Measurements from ENCODE around the gene SORCS1. TPM values are rescaled to one million over a fixed set of nuclear protein-coding genes. Genes with fewer than 3 reads are reported as not detected.

The SORCS1 gene
- total RNA-seq, 6 experiments from 2014 or later: 0.09 to 0.14 (median 0.10) TPM; not detected in 3

DNA sequence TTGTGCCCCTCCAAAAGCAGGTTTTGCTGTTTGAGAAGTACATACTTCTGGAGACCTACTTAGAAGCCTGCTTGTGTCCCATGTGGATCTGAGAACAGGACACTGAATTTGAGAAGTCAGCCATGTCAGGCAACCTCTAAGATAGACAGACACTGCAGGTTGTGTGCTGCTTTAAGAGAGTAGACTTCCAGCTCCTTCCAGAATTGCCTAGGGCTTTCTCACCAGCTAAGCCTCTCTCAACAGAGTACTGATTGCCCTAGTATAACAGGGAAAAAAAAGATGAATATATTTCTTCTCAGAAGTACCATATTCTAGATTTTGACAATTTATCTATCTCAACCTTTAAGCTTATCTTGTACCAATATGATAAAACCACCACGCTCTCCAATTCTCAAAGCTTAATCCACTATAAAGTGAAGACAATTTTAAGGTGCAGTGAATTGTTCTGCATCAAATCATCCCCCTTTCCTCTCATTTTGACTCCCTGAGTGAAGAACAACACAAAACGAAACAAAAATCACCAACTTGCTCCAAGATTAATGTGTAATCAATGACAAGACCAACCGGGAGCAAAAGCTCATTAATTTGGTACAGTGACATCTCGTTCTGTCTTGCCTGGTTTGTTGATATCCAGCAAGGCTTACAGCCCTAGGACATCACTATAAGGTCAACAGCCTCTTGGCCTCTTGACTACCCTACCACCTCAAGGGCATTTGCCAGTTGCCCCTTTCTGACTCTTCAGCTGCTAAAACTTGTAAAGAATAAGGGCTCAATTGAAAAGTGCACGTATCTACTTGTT lies 214.6 kb downstream of the SORCS1 start:
- no peak overlapping the region for H3K4me3 Mint-ChIP-seq
- TF ChIP-seq CTCF (IDR thresholded peaks at IDR 0.05): no peak
- no peaks in the 10 kb centered on the region for H3K4me1 Mint-ChIP-seq (ENCODE audit: low read depth)
- DNase-seq: no peak
- H3K9me3 Mint-ChIP-seq: peaks cover 29% of the 10 kb centered on the region
- no peaks in the 10 kb centered on the region for H3K36me3 Mint-ChIP-seq (ENCODE audit: low read depth)
- no peak overlapping the region for H3K27ac Mint-ChIP-seq
- no peaks in the 10 kb centered on the region for H3K27me3 Mint-ChIP-seq (ENCODE audit: insufficient read depth)

GRCh38 chr10:106947643-106948042 lies 216.9 kb downstream of the SORCS1 start:
- H3K27ac Mint-ChIP-seq: no peak overlapping the region
- TF ChIP-seq CTCF (IDR thresholded peaks at IDR 0.05): no peak

GRCh38 chr10:106942035-106942662 lies 222.4 kb downstream of the SORCS1 start:
- Mint-ChIP-seq H3K36me3 (ENCODE audit: low read depth) (no peaks in the 10 kb centered on the region), H3K9me3 (peaks cover 30% of the 10 kb centered on the region), H3K4me1 (ENCODE audit: low read depth) (no peaks in the 10 kb centered on the region), H3K27me3 (ENCODE audit: insufficient read depth) (no peaks in the 10 kb centered on the region), H3K27ac (no peak overlapping the region), H3K4me3 (no peak overlapping the region)
- TF ChIP-seq CTCF (IDR thresholded peaks at IDR 0.05): no peak
- DNase-seq: no peak

More at GRCh38 chr10:106947643-106948042, 216.9 kb downstream of the SORCS1 start:
- Mint-ChIP-seq H3K36me3 (ENCODE audit: low read depth) (no peaks in the 10 kb centered on the region), H3K4me3 (no peak overlapping the region), H3K9me3 (peaks cover 23% of the 10 kb centered on the region), H3K4me1 (ENCODE audit: low read depth) (no peaks in the 10 kb centered on the region), H3K27me3 (ENCODE audit: insufficient read depth) (no peaks in the 10 kb centered on the region)
- no peak for DNase-seq

DNA sequence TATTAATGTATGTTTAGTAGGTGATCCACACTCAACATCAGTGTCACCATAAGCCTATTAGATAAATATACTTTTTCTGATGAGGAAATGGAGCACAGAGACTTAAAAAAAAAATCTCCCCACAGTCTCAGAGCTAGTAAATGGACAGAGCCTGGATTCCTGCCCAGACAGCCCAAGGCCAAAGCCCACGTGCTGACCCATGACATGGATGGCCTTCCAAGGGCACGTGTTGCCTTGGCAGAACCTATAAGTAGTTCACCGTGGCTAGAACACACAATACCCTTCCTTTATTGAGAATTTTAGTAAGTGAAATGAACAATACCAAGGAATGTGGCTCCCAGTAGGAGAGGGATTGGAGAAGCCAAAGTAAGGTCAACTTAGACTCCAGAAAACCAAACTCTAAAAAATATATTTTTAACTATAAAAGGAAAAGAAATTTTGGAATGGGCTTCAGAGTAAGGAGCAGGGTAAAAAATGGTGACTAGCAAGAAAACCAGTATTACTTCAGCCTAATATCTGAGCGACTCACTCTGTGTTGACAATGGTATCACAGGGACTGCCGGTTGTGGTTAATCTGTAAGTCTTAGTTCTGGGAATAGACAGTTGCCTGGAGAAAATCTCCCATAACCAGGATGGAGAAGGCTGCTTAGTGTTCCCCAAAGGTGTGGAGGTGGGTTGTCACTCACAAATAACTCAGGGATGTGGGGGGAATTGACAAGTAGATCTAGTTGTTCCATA lies 223.0 kb downstream of the SORCS1 start:
- no peak overlapping the region for H3K4me3 Mint-ChIP-seq
- no peak overlapping the region for H3K27ac Mint-ChIP-seq
- peaks cover 25% of the 10 kb centered on the region for H3K9me3 Mint-ChIP-seq
- no peaks in the 10 kb centered on the region for H3K4me1 Mint-ChIP-seq (ENCODE audit: low read depth)
- no peaks in the 10 kb centered on the region for H3K27me3 Mint-ChIP-seq (ENCODE audit: insufficient read depth)
- TF ChIP-seq CTCF (IDR thresholded peaks at IDR 0.05): no peak
- no peak for DNase-seq
- no peaks in the 10 kb centered on the region for H3K36me3 Mint-ChIP-seq (ENCODE audit: low read depth)

- Mint-ChIP-seq H3K4me3 (no peak overlapping the region), H3K36me3 (ENCODE audit: low read depth) (no peaks in the 10 kb centered on the region), H3K27me3 (ENCODE audit: insufficient read depth) (no peaks in the 10 kb centered on the region), H3K4me1 (ENCODE audit: low read depth) (no peaks in the 10 kb centered on the region), H3K27ac (no peak overlapping the region), H3K9me3 (peaks cover 33% of the 10 kb centered on the region)
- TF ChIP-seq CTCF (IDR thresholded peaks at IDR 0.05): no peak
- no peak for DNase-seq
These were observed 226.0 kb downstream of the SORCS1 start for GRCh38 chr10:106938513-106938912.
